Thymus (tissue), 11 donors: ENCODE results near the gene CLTCL1. TPM values are rescaled to one million over a fixed set of nuclear protein-coding genes. Genes with fewer than 3 reads are reported as not detected.

Experiments
- DNase-seq, 9 donors: peaks; one replicate each; pipeline ENCODE4 v3.0.0-alpha.2; 2013; ENCODE audit warnings: low spot score in 9 of 9, low read depth in 6 of 9, missing footprints in 1 of 9
- H3K27ac ChIP-seq, 2 donors: one replicate each; pipeline ENCODE4 v1.5.1; 2013; ENCODE audit warnings: control low read depth in 1 of 2, low read depth in 1 of 2, low read length in 1 of 2, mild to moderate bottlenecking in 1 of 2, moderate library complexity in 1 of 2
- H3K27me3 ChIP-seq, 2 donors: one replicate each; pipeline ENCODE4 v1.5.1; 2013; ENCODE audit warnings: low read length in 1 of 2; ENCODE audit not compliant: control insufficient read depth in 2 of 2, insufficient read depth in 1 of 2
- H3K36me3 ChIP-seq, 2 donors: one replicate each; pipeline ENCODE4 v1.5.1; 2013; ENCODE audit warnings: low read length in 1 of 2, mild to moderate bottlenecking in 1 of 2, moderate library complexity in 1 of 2; ENCODE audit not compliant: control insufficient read depth in 2 of 2, insufficient read depth in 2 of 2
- H3K4me1 ChIP-seq, 2 donors: one replicate each; pipeline ENCODE4 v1.5.1; 2013; ENCODE audit warnings: low read length in 2 of 2; ENCODE audit not compliant: control insufficient read depth in 2 of 2, insufficient read depth in 2 of 2
- H3K4me3 ChIP-seq, 2 donors: one replicate each; pipeline ENCODE4 v1.5.1; 2013; ENCODE audit warnings: low read length in 2 of 2, control low read depth in 1 of 2, mild to moderate bottlenecking in 1 of 2
- H3K9me3 ChIP-seq, 2 donors: one replicate each; pipeline ENCODE4 v1.5.1; 2013; ENCODE audit warnings: low read length in 1 of 2, mild to moderate bottlenecking in 1 of 2; ENCODE audit not compliant: control insufficient read depth in 2 of 2, insufficient read depth in 1 of 2
- WGBS: extraction: QIAGEN DNeasy Blood & Tissue Kit; methylation state at CpG from one replicate; pipeline ENCODE4 v1.1.7; 2013; 5-methylcytosine and 5-hydroxymethylcytosine counted together
- polyA plus RNA-seq: library from polyadenylated mRNA; stranded (reverse); fragments of 200-250 nt; gene quantifications from one replicate; pipeline ENCODE4 v1.2.3, GENCODE V29; 2013
- total RNA-seq: library from RNA; stranded (reverse); fragments of 120-200 nt; gene quantifications from one replicate; pipeline ENCODE4 v1.2.4, GENCODE V29; 2013
- donor health status: healthy.

Gene CLTCL1
- total and polyA plus RNA-seq, 2 donors, result 9.5 to 30.4 TPM

- Histone ChIP-seq H3K36me3 (peaks cover 30 to 49% of the 10 kb centered on the region in 2 donors), H3K27me3 (no peaks in the 10 kb centered on the region), H3K27ac (no peak within 1 kb of the TSS), H3K4me1 (no peaks in the 10 kb centered on the region), H3K9me3 (no peaks in the 10 kb centered on the region), H3K4me3 (no peak within 1 kb of the TSS)
- 97% methylated on average over 27 of the region's 27 CpGs for WGBS
- DNase-seq, result no peak
Measured at GRCh38 chr22:19130959-19131684, 160.4 kb downstream of the CLTCL1 start, which contains the start of gene TSSK2. Gene TSSK2, plus strand, starts transcription at chr22:19131308. Its CDS starts 92 bp downstream, at chr22:19131400.

DNA sequence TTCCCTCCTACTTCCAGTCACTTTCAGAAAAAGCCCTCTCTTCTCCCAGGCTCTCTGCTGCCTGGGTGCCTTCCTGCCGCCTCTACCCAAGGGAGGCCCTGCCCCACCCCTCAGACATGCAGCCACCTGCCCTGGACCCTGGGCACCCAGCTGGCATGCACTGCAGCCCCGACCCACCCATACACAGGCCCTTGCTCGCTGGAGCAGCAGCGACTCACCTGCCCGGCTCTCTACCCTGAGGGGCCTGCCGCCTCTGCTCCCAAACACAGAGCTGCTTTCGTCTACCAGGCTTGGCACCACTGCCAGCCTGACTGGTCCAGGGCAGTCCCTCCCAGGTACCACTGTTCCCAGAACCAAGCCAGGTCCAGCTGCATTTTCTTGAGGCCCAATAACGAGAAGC lies 161.6 kb downstream of the CLTCL1 start:
- Histone ChIP-seq H3K36me3 (peaks cover 24 to 38% of the 10 kb centered on the region in 2 donors), H3K4me3 (no peak overlapping the region), H3K27me3 (peaks cover 0 to 7% of the 10 kb centered on the region in 2 donors), H3K4me1 (no peaks in the 10 kb centered on the region), H3K9me3 (no peaks in the 10 kb centered on the region), H3K27ac (no peak overlapping the region)
- DNase-seq, result no peak
- 94% methylated on average over 8 of the region's 8 CpGs for WGBS

Other genes starting within 250 kb of the CLTCL1 start
- gene DGCR2, start 169.3 kb downstream of the CLTCL1 start, total RNA-seq, result 17.8 TPM
- 24.1 TPM for gene DGCR2, start 169.3 kb downstream of the CLTCL1 start, polyA plus RNA-seq
- not detected for gene TSSK2, start 160.4 kb downstream of the CLTCL1 start, total RNA-seq
- 0.09 TPM for gene TSSK2, start 160.4 kb downstream of the CLTCL1 start, polyA plus RNA-seq
- 13.1 TPM for gene ESS2, start 147.1 kb downstream of the CLTCL1 start, total RNA-seq
- 20.1 TPM for gene ESS2, start 147.1 kb downstream of the CLTCL1 start, polyA plus RNA-seq
- not detected for gene GSC2, start 141.4 kb downstream of the CLTCL1 start, total RNA-seq
- not detected for gene GSC2, start 141.4 kb downstream of the CLTCL1 start, polyA plus RNA-seq
- 18.5 TPM for gene SLC25A1, start 113.0 kb downstream of the CLTCL1 start, total RNA-seq
- gene SLC25A1, start 113.0 kb downstream of the CLTCL1 start, polyA plus RNA-seq, result 15.3 TPM
- gene HIRA, start 140.0 kb upstream of the CLTCL1 start, total RNA-seq, result 15.4 TPM
- gene HIRA, start 140.0 kb upstream of the CLTCL1 start, polyA plus RNA-seq, result 15.9 TPM
- gene MRPL40, start 140.8 kb upstream of the CLTCL1 start, total RNA-seq, result 36.5 TPM
- 50.6 TPM for gene MRPL40, start 140.8 kb upstream of the CLTCL1 start, polyA plus RNA-seq
- 34.5 TPM for gene C22orf39, start 156.0 kb upstream of the CLTCL1 start, total RNA-seq
- gene C22orf39, start 156.0 kb upstream of the CLTCL1 start, polyA plus RNA-seq, result 43.4 TPM
- gene UFD1, start 187.5 kb upstream of the CLTCL1 start, total RNA-seq, result 47.8 TPM
- 130 TPM for gene UFD1, start 187.5 kb upstream of the CLTCL1 start, polyA plus RNA-seq
- 31.7 TPM for gene CDC45, start 188.2 kb upstream of the CLTCL1 start, total RNA-seq
- gene CDC45, start 188.2 kb upstream of the CLTCL1 start, polyA plus RNA-seq, result 5.1 TPM
- gene CLDN5, start 232.7 kb upstream of the CLTCL1 start, total RNA-seq, result 8.9 TPM
- gene CLDN5, start 232.7 kb upstream of the CLTCL1 start, polyA plus RNA-seq, result 112 TPM